ENCODE measurements around the gene ZXDC.

ZXDC gene

GRCh38 chr3:126475413-126476114, at the start of gene ZXDC:
TSS of gene ZXDC (minus strand) at chr3:126475891. CDS start at chr3:126475865, 26 bp downstream.
- no peaks in the 10 kb centered on the region for H3K9me3 ChIP-seq (replicated peaks in 1 of 11)
- peaks cover 42 to 49% (median 45%) of the 10 kb centered on the region in 10 experiments for H3K4me1 ChIP-seq
- H3K4me3 ChIP-seq = peak within 1 kb of the TSS; percentile 86 to 99 (median 94)
- TF ChIP-seq Cebpa-rat (IDR thresholded peaks at IDR 0.05) = no peak
- H3K27me3 ChIP-seq = no peaks in the 10 kb centered on the region
- peak within 1 kb of the TSS; percentile 85 to 100 (median 99) for H3K4me2 ChIP-seq
- peaks cover 45 to 49% (median 48%) of the 10 kb centered on the region in 11 experiments; a peak in 21 of 22 replicates for H4K20me1 ChIP-seq
- peak within 1 kb of the TSS; percentile 92 to 98 (median 97) for H3K27ac ChIP-seq
- H3K9ac ChIP-seq = peak within 1 kb of the TSS; percentile 94 to 99 (median 98)
- peaks cover 14 to 26% (median 16%) of the 10 kb centered on the region in 11 experiments for H3K36me3 ChIP-seq

- Histone ChIP-seq H3K4me3 (no peak overlapping the region), H3K27ac (no peak overlapping the region)
Observed at GRCh38 chr3:126525091-126525852, 49.6 kb upstream of the ZXDC start.

GRCh38 chr3:126524429-126524988, 48.8 kb upstream of the ZXDC start:
- H3K27me3 ChIP-seq = peaks cover 26 to 42% (median 37%) of the 10 kb centered on the region in 11 experiments
- H3K9me3 ChIP-seq (replicated peaks in 1 of 11) = peaks cover 0 to 14% (median 0%) of the 10 kb centered on the region in 11 experiments; a peak in 1 of 22 replicates
- peaks cover 31 to 57% (median 52%) of the 10 kb centered on the region in 10 experiments for H3K4me1 ChIP-seq
- H3K36me3 ChIP-seq = no peaks in the 10 kb centered on the region
- H3K4me2 ChIP-seq = peak overlapping the region in 8 of 11 experiments; percentile 21 to 80 (median 62); a peak in 15 of 22 replicates
- no peak overlapping the region for H3K27ac ChIP-seq
- peak overlapping the region in 4 of 10 experiments; percentile 19 to 37 (median 36); a peak in 5 of 20 replicates for H3K4me3 ChIP-seq
- TF ChIP-seq Cebpa-rat (IDR thresholded peaks at IDR 0.05) = no peak
- peaks cover 0 to 12% (median 0%) of the 10 kb centered on the region in 11 experiments; a peak in 6 of 22 replicates for H4K20me1 ChIP-seq
- H3K9ac ChIP-seq = 0 out of 22 replicates have a peak overlapping the region, but pooled peaks of 1 of the 11 experiments have one; percentile 25

More at GRCh38 chr3:126525091-126525852, 49.6 kb upstream of the ZXDC start:
- TF ChIP-seq Cebpa-rat (IDR thresholded peaks at IDR 0.05) = no peak
- Histone ChIP-seq H3K9me3 (replicated peaks in 1 of 11) (peaks cover 0 to 14% (median 0%) of the 10 kb centered on the region in 11 experiments; a peak in 1 of 22 replicates), H3K27me3 (peaks cover 26 to 42% (median 37%) of the 10 kb centered on the region in 11 experiments), H3K4me2 (peak overlapping the region in 5 of 11 experiments; percentile 14 to 96 (median 90); a peak in 3 of 22 replicates), H3K4me1 (peaks cover 37 to 65% (median 57%) of the 10 kb centered on the region in 10 experiments), H4K20me1 (peaks cover 0 to 15% (median 0%) of the 10 kb centered on the region in 11 experiments; a peak in 5 of 22 replicates), H3K36me3 (no peaks in the 10 kb centered on the region), H3K9ac (no peak overlapping the region)

- Histone ChIP-seq H3K27me3 (peaks cover 26 to 42% (median 37%) of the 10 kb centered on the region in 11 experiments), H3K36me3 (no peaks in the 10 kb centered on the region), H3K27ac (no peak within 1 kb of the TSS), H3K4me2 (peak within 1 kb of the TSS in 8 of 11 experiments; percentile 21 to 80 (median 62); a peak in 16 of 22 replicates), H3K9ac (0 out of 22 replicates have a peak within 1 kb of the TSS, but pooled peaks of 1 of the 11 experiments have one; percentile 25), H3K4me1 (peaks cover 31 to 55% (median 47%) of the 10 kb centered on the region in 10 experiments), H3K9me3 (replicated peaks in 1 of 11) (peaks cover 0 to 14% (median 0%) of the 10 kb centered on the region in 11 experiments; a peak in 1 of 22 replicates), H3K4me3 (peak within 1 kb of the TSS in 4 of 10 experiments; percentile 19 to 37 (median 36); a peak in 5 of 20 replicates), H4K20me1 (peaks cover 0 to 16% (median 0%) of the 10 kb centered on the region in 11 experiments; a peak in 6 of 22 replicates)
- TF ChIP-seq Cebpa-rat (IDR thresholded peaks at IDR 0.05) = no peak
Observed at GRCh38 chr3:126523745-126524428, 48.2 kb upstream of the ZXDC start, which contains the start of gene CHST13. TSS of gene CHST13 (plus strand) at chr3:126524155. CDS start at chr3:126524333, 178 bp downstream.

GRCh38 chr3:126522363-126522788, 46.7 kb upstream of the ZXDC start:
- Histone ChIP-seq H3K4me2 (peak overlapping the region in 2 of 11 experiments; percentile 52 to 58; a peak in 4 of 22 replicates), H3K36me3 (no peaks in the 10 kb centered on the region), H3K27ac (no peak overlapping the region), H3K4me1 (peaks cover 26 to 55% (median 41%) of the 10 kb centered on the region in 10 experiments), H3K4me3 (no peak overlapping the region), H3K27me3 (peaks cover 26 to 42% (median 37%) of the 10 kb centered on the region in 11 experiments), H3K9me3 (replicated peaks in 1 of 11) (peaks cover 0 to 5% (median 0%) of the 10 kb centered on the region in 11 experiments; a peak in 1 of 22 replicates), H3K9ac (no peak overlapping the region), H4K20me1 (peaks cover 0 to 16% (median 0%) of the 10 kb centered on the region in 11 experiments; a peak in 6 of 22 replicates)
- no peak for TF ChIP-seq Cebpa-rat (IDR thresholded peaks at IDR 0.05)

- H3K4me3 ChIP-seq = no peak overlapping the region
- TF ChIP-seq Cebpa-rat (IDR thresholded peaks at IDR 0.05) = no peak
- no peak overlapping the region for H3K27ac ChIP-seq
- H3K4me1 ChIP-seq = peaks cover 20 to 46% (median 31%) of the 10 kb centered on the region in 10 experiments
- no peaks in the 10 kb centered on the region for H3K36me3 ChIP-seq
- no peak overlapping the region for H3K9ac ChIP-seq
- no peaks in the 10 kb centered on the region for H3K9me3 ChIP-seq (replicated peaks in 1 of 11)
- peaks cover 0 to 16% (median 0%) of the 10 kb centered on the region in 11 experiments; a peak in 5 of 22 replicates for H4K20me1 ChIP-seq
- H3K4me2 ChIP-seq = peak overlapping the region in 1 of 11 experiments; percentile 15; a peak in 1 of 22 replicates
- peaks cover 26 to 40% (median 37%) of the 10 kb centered on the region in 11 experiments for H3K27me3 ChIP-seq
Observed at GRCh38 chr3:126521122-126521891, 45.6 kb upstream of the ZXDC start.
